Pancreas (tissue), 10 donors: ENCODE measurements around the gene XIAP. TPM values are rescaled to one million over a fixed set of nuclear protein-coding genes. Genes with fewer than 3 reads are reported as not detected.
A peak's percentile ranks its signal among the peaks of the same experiment; 100 is the strongest.
"Not testable (repeated sequence)": the region's sequence is repeated elsewhere in the genome, so short reads cannot be mapped to it uniquely, and the experiment has no call there.

Experiments used
- ATAC-seq, 4 donors: fragments of 200-7000 bp; cut with Tn5 transposase; one replicate each; pipeline versions ENCODE4 v1.8.0 to v1.9.1; 2020; ENCODE audit warnings: mild to moderate bottlenecking in 4 of 4, moderate library complexity in 4 of 4
- DNase-seq, 6 donors: peaks; one replicate each; pipeline ENCODE4 v3.0.0-alpha.2; 2020
- FAIRE-seq: peaks from 2 replicates; lab custom pipeline; 2012; peaks lifted over from hg19 to GRCh38; lab: Jason Lieb, UNC
- H3K27ac ChIP-seq, 4 donors: fragments of 200-600 bp; sonication (generic); 1 replicate in 3 of 4; 2 replicates in 1 of 4; pipeline versions ENCODE4 v1.5.0 to v1.8.0; 2020
- H3K27me3 ChIP-seq, 4 donors: fragments of 200-600 bp; one replicate each; pipeline ENCODE4 v1.8.0; 2021
- H3K36me3 ChIP-seq, 3 donors: fragments of 200-600 bp; sonication (generic) in 1 of 3; one replicate each; pipeline versions ENCODE4 v1.5.0 to v1.8.0; 2020 to 2021
- H3K4me1 ChIP-seq, 3 donors: fragments of 200-600 bp; one replicate each; pipeline ENCODE4 v1.8.0; 2021
- H3K4me3 ChIP-seq, 4 donors: fragments of 200-600 bp; sonication (generic) in 2 of 4; one replicate each; pipeline versions ENCODE4 v1.5.0 to v1.8.0; 2020 to 2021
- H3K9me3 ChIP-seq, 4 donors: fragments of 200-600 bp; one replicate each; pipeline ENCODE4 v1.8.0; 2021
- CTCF ChIP-seq, 4 donors: fragments of 200-600 bp; sonication (generic) in 3 of 4; IDR thresholded peaks; one replicate each; pipeline versions ENCODE4 v1.5.0 to v1.8.0; 2021; ENCODE audit warnings: antibody characterized with exemption in 4 of 4
- WGBS, 2 donors: extraction: QIAGEN DNeasy Blood & Tissue Kit; methylation state at CpG; one replicate each; pipeline ENCODE4 v1.1.7; 2013; 5-methylcytosine and 5-hydroxymethylcytosine counted together
- intact Hi-C, 3 donors: fragments of 100-400 bp; cut with DNase I; formaldehyde crosslinking; loops; one replicate each; pipeline versions ENCODE4 v1.11.1 to v1.14.2; 2022
- polyA plus RNA-seq, 2 donors: library from polyadenylated mRNA; stranded (reverse); fragments of 200-250 nt; gene quantifications; one replicate each; pipeline ENCODE4 v1.2.3, GENCODE V29; 2013
- total RNA-seq, 6 donors: library from RNA; stranded (reverse); fragmentation: NEBNext Ultra II Directional in 4 of 6; extraction: Animal tissue kit (Norgen Biotek cat#: 25700) in 4 of 6; gene quantifications; one replicate each; pipeline versions ENCODE4 v1.2.1 to v1.2.4, GENCODE V29; 2021 to 2023
- donor health status: healthy with polysubstance abuse.
- donor health status: DM: no; HTN: no; CAD: no; lungs with moderate emphysema.
- donor health status: DM: no; HTN: no; CAD: no.
- donor health status: control.
- donor health status: control.
- donor health status: Bipolar disorder and iron deficiency.
- donor health status: DM: yes; HTN: yes; CAD: no.
- donor health status: DM: no; HTN: no; CAD: no.
- donor health status: DM: no; HTN: no; CAD: no.
- donor health status: DM: yes; HTN: yes; CAD: no.

The XIAP gene
- total and polyA plus RNA-seq, 8 donors, result 3.4 to 40.6 (median 26.0) TPM

- ATAC-seq (no peak), DNase-seq (no peak), FAIRE-seq (no peak)
- Histone ChIP-seq H3K27ac (no peak overlapping the region), H3K9me3 (no peaks in the 10 kb centered on the region), H3K4me3 (no peak overlapping the region), H3K4me1 (peaks cover 0 to 7% (median 4%) of the 10 kb centered on the region in 3 donors), H3K36me3 (no peaks in the 10 kb centered on the region), H3K27me3 (no peaks in the 10 kb centered on the region)
- 73 to 84% methylated on average over 3 of the region's 3 CpGs for WGBS, 2 donors
- intact Hi-C loops, result no loop called here
- TF ChIP-seq CTCF (IDR thresholded peaks at IDR 0.05), result no peak
Measured at GRCh38 chrX:123882391-123882790, 22.5 kb downstream of the XIAP start.

- H3K36me3 ChIP-seq, result no peaks in the 10 kb centered on the region
- H3K9me3 ChIP-seq, result no peaks in the 10 kb centered on the region
- no peaks in the 10 kb centered on the region for H3K27me3 ChIP-seq
- peaks cover 0 to 4% (median 0%) of the 10 kb centered on the region in 3 donors for H3K4me1 ChIP-seq
- peak; percentile 96 for FAIRE-seq
- peak in 3 of 6 donors; percentile 8 to 45 (median 22) for DNase-seq
- H3K27ac ChIP-seq, result no peak overlapping the region
- intact Hi-C loops, result no loop called here
- H3K4me3 ChIP-seq, result no peak overlapping the region
- TF ChIP-seq CTCF (IDR thresholded peaks at IDR 0.05), result peak; percentile 33 to 52 (median 40)
- ATAC-seq, result peak; percentile 55 to 90 (median 82)
Measured at GRCh38 chrX:123884809-123885408, 25.1 kb downstream of the XIAP start.

DNA sequence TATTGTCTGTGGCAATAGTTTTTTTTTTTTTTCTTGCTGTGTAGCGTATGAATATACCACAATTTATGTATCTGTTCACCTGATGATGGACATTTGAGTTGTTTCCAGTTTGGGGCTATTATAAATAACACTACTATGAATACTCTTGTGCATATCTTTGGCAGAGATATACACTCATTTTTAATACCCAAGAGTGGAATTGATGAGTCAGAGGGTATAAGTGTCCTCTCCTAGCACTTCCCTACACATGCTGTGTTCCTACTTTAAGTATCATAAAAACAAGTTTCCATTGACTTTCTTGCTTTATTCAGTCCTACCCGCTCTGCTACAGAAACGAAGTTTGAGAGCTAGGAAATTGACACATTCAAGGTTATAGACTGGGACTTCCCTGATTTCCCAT is 39.8 kb downstream of the XIAP start:
- no peaks in the 10 kb centered on the region for H3K27me3 ChIP-seq
- H3K27ac ChIP-seq, result no peak overlapping the region
- H3K4me3 ChIP-seq, result no peak overlapping the region
- TF ChIP-seq CTCF (IDR thresholded peaks at IDR 0.05), result no peak
- no peak for DNase-seq
- H3K36me3 ChIP-seq, result no peaks in the 10 kb centered on the region
- H3K9me3 ChIP-seq, result no peaks in the 10 kb centered on the region
- H3K4me1 ChIP-seq, result no peaks in the 10 kb centered on the region
- FAIRE-seq, result no peak
- intact Hi-C loops, result no loop called here
- 58 to 59% methylated on average over 3 of the region's 3 CpGs for WGBS, 2 donors
- ATAC-seq, result no peak

DNA sequence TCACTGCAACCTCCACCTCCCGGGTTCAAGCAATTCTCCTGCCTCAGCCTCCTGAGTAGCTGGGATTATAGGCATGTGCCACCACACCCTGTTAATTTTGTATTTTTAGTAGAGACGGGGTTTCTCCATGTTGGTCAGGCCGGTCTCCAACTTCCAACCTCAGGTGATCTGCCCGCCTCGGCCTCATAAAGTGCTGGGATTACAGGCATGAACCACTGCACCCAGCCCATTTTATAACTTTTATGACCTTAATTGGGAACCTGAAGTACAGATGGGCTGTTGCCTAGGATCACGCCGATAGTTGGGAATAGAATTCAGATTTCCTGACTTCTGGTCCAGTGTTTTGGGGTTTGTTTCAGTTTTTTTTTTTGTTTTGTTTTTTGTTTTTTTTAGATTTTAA is 43.4 kb downstream of the XIAP start:
- H3K27ac ChIP-seq, H3K36me3 ChIP-seq, H3K4me1 ChIP-seq, H3K27me3 ChIP-seq, H3K9me3 ChIP-seq, DNase-seq, FAIRE-seq, H3K4me3 ChIP-seq, intact Hi-C loops, ATAC-seq: not testable (repeated sequence)
- WGBS, 2 donors, result 93 to 97% methylated on average over 7 of the region's 7 CpGs

DNA sequence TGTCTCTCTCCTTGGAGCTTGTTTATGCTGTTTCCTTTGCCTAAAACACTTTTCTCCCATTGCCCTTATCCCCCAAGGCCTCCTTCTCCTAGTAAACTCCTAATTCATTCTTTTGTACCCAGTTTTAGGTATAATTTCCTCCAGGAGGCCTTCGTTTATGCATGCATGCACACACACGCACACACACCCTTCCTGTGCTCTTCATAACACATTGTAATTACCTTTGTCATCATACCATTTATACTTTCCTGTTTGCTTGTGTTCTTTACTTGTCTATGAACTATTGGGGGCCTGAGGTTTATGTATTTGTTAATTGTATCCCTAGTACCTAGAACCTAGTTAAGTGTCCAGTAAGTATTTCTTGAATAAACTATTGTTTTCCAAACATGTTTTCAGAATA is 45.5 kb downstream of the XIAP start:
- FAIRE-seq (no peak), ATAC-seq (no peak), DNase-seq (no peak)
- Histone ChIP-seq H3K4me3 (no peak overlapping the region), H3K36me3 (no peaks in the 10 kb centered on the region), H3K27me3 (no peaks in the 10 kb centered on the region), H3K27ac (no peak overlapping the region), H3K4me1 (no peaks in the 10 kb centered on the region), H3K9me3 (no peaks in the 10 kb centered on the region)
- no peak for TF ChIP-seq CTCF (IDR thresholded peaks at IDR 0.05)
- WGBS, 2 donors, result 59 to 69% methylated on average over 2 of the region's 2 CpGs
- intact Hi-C loops, result no loop called here
